H1 (cell line): ENCODE data around the gene CACNB4. TPM values are rescaled to one million over a fixed set of nuclear protein-coding genes. Genes with fewer than 3 reads are reported as not detected.

Source experiments
- ATF2 ChIP-seq: IDR thresholded peaks from 2 replicates; pipeline ENCODE4 v1.6.1; 2012; ENCODE audit warnings: low read length, inconsistent platforms
- ATF3 ChIP-seq: IDR thresholded peaks from 2 replicates; pipeline ENCODE4 v1.6.1; 2011; ENCODE audit warnings: low read depth, mild to moderate bottlenecking, low read length; ENCODE audit not compliant: insufficient read depth
- BACH1 ChIP-seq: IDR thresholded peaks from 2 replicates; pipeline ENCODE4 v1.6.1; 2012; ENCODE audit warnings: low read length, improper control_type of control experiment
- BCL11A ChIP-seq, 2 experiments: IDR thresholded peaks; one replicate each; pipeline ENCODE4 v1.6.1; 2011; ENCODE audit warnings: low read depth in 2 of 2, low read length in 2 of 2, mild to moderate bottlenecking in 2 of 2
- CBX8 ChIP-seq: fragments of 300-800, 300-1000 bp; sonication (generic); IDR thresholded peaks from 2 replicates; pipeline ENCODE4 v1.7.1; 2016; ENCODE audit warnings: low read depth, low read length, borderline replicate concordance
- CREB1 ChIP-seq: IDR thresholded peaks from 2 replicates; pipeline ENCODE4 v1.6.1; 2012; ENCODE audit warnings: inconsistent platforms
- EGR1 ChIP-seq: IDR thresholded peaks from 2 replicates; pipeline ENCODE4 v1.6.1; 2011; ENCODE audit warnings: low read depth, low read length, borderline replicate concordance
- EP300 ChIP-seq, 2 experiments: IDR thresholded peaks; 1 replicate in 1 of 2; 2 replicates in 1 of 2; pipeline ENCODE4 v1.6.1; 2011 to 2012; ENCODE audit warnings: low read depth in 2 of 2, low read length in 2 of 2, mild to moderate bottlenecking in 2 of 2, borderline replicate concordance in 1 of 2, inconsistent platforms in 1 of 2, moderate library complexity in 1 of 2
- EZH2 ChIP-seq: fragments of 200-600 bp; sonication (generic); IDR thresholded peaks from 2 replicates; pipeline ENCODE4 v1.7.1; 2012; ENCODE audit warnings: low read depth, mild to moderate bottlenecking, moderate library complexity, low read length, inconsistent platforms; ENCODE audit not compliant: severe bottlenecking
- GTF2F1 ChIP-seq: IDR thresholded peaks from 2 replicates; pipeline ENCODE4 v1.6.1; 2012; ENCODE audit warnings: low read depth, low read length, improper control_type of control experiment, borderline replicate concordance
- KDM1A ChIP-seq: fragments of 200-600, 300-600 bp; sonication (generic); IDR thresholded peaks from 2 replicates; pipeline ENCODE4 v1.7.1; 2016; ENCODE audit warnings: mild to moderate bottlenecking, low read length, borderline replicate concordance
- MAFK ChIP-seq: IDR thresholded peaks from 2 replicates; pipeline ENCODE4 v1.6.1; 2012; ENCODE audit warnings: low read depth, mild to moderate bottlenecking, improper control_type of control experiment, low read length
- NANOG ChIP-seq: IDR thresholded peaks from 2 replicates; pipeline ENCODE4 v1.6.1; 2011; ENCODE audit warnings: low read length, low read depth, mild to moderate bottlenecking, inconsistent platforms; ENCODE audit not compliant: insufficient read depth, poor library complexity, severe bottlenecking
- PHF8 ChIP-seq: fragments of 200-600 bp; sonication (generic); conservative IDR thresholded peaks from 2 replicates; pipeline ENCODE4 v1.7.1; 2012; ENCODE audit warnings: low read depth, mild to moderate bottlenecking, inconsistent platforms, low read length, moderate library complexity
- POLR2AphosphoS5 ChIP-seq: IDR thresholded peaks from 2 replicates; pipeline ENCODE4 v1.6.1; 2011; ENCODE audit warnings: low read depth, low read length
- RXRA ChIP-seq: IDR thresholded peaks from 2 replicates; pipeline ENCODE4 v1.6.1; 2011; ENCODE audit warnings: low read depth, mild to moderate bottlenecking, low read length, moderate library complexity; ENCODE audit not compliant: insufficient read depth
- SUZ12 ChIP-seq: fragments of 200-600 bp; sonication (generic); IDR thresholded peaks from 2 replicates; pipeline ENCODE4 v1.6.1; 2012; ENCODE audit warnings: mild to moderate bottlenecking, inconsistent platforms, low read length, moderate library complexity, mixed read lengths
- TAF1 ChIP-seq: IDR thresholded peaks from 2 replicates; pipeline ENCODE4 v1.6.1; 2011; ENCODE audit warnings: mild to moderate bottlenecking, low read depth, low read length
- TBP ChIP-seq: IDR thresholded peaks from 2 replicates; pipeline ENCODE4 v1.6.1; 2011; ENCODE audit warnings: low read depth, low read length, improper control_type of control experiment
- TCF12 ChIP-seq: IDR thresholded peaks from 2 replicates; pipeline ENCODE4 v1.6.1; 2011; ENCODE audit warnings: low read depth, mild to moderate bottlenecking, low read length
- TEAD4 ChIP-seq: IDR thresholded peaks from 2 replicates; pipeline ENCODE4 v1.6.1; 2012; ENCODE audit warnings: low read depth, low read length, inconsistent platforms, mixed read lengths
- polyA plus RNA-seq, 7 experiments: library from polyadenylated mRNA; depleted of rRNA in 3 of 7; stranded (reverse) in 5 of 7; unstranded in 2 of 7; fragments of >200 nt in 5 of 7; fragments of 200-250 nt in 2 of 7; gene quantifications; 1 replicate in 5 of 7; 2 replicates in 1 of 7; 4 replicates in 1 of 7; pipeline versions ENCODE4 v1.2.1 to v1.2.3, GENCODE V29; 2011 to 2013; ENCODE audit warnings: missing spikeins in 2 of 7, mixed read lengths in 2 of 7
- total RNA-seq: library from RNA; stranded (reverse); fragmentation: NEBNext Ultra II Directional; extraction: Animal tissue kit (Norgen Biotek cat#: 25700); gene quantifications from 2 replicates; pipeline ENCODE4 v1.2.1, GENCODE V29; 2021

CACNB4 gene
- total and polyA plus RNA-seq, 2 of the 8 experiments (the other 6 are each of a cell fraction or from before 2014, with no cell fraction given), result 2.0 to 4.0 TPM

GRCh38 chr2:152050341-152050740 lies 48.5 kb downstream of the CACNB4 start (continued):
- TF ChIP-seq CREB1 (no peak), GTF2F1 (no peak), TAF1 (no peak), TBP (no peak), POLR2AphosphoS5 (no peak), TCF12 (0 out of 2 replicates have a peak, but pooled peaks have one; percentile 42), ATF2 (no peak), CBX8 (no peak), EGR1 (no peak), NANOG (peak; percentile 94), EP300 (IDR thresholded peaks at IDR 0.05; ENCODE audit: borderline replicate concordance in 1 of 2, low read depth in 2 of 2, low read length in 2 of 2) (no peak), PHF8 (no peak), BCL11A (IDR thresholded peaks at IDR 0.05; ENCODE audit: low read depth in 2 of 2, low read length in 2 of 2) (peak in 1 of 2 experiments; percentile 2), MAFK (no peak), TEAD4 (0 out of 2 replicates have a peak, but pooled peaks have one; percentile 41), BACH1 (no peak), EZH2 (no peak), ATF3 (no peak), RXRA (no peak), KDM1A (no peak), SUZ12 (no peak)
